ENCODE measurements around the gene LMOD1. TPM values are rescaled to one million over a fixed set of nuclear protein-coding genes. Genes with fewer than 3 reads are reported as not detected.

The LMOD1 gene
- total RNA-seq, 4 donors from 2014 or later = 12.8 to 39.5 (median 22.6) TPM

GRCh38 chr1:201939148-201939547 is 7.2 kb downstream of the LMOD1 start:
- ATAC-seq (no peak), DNase-seq (no peak)
- no peaks in the 10 kb centered on the region for H3K27me3 ChIP-seq
- no peak for TF ChIP-seq POLR2A (IDR thresholded peaks at IDR 0.05)
- TF ChIP-seq, protein P1, sequence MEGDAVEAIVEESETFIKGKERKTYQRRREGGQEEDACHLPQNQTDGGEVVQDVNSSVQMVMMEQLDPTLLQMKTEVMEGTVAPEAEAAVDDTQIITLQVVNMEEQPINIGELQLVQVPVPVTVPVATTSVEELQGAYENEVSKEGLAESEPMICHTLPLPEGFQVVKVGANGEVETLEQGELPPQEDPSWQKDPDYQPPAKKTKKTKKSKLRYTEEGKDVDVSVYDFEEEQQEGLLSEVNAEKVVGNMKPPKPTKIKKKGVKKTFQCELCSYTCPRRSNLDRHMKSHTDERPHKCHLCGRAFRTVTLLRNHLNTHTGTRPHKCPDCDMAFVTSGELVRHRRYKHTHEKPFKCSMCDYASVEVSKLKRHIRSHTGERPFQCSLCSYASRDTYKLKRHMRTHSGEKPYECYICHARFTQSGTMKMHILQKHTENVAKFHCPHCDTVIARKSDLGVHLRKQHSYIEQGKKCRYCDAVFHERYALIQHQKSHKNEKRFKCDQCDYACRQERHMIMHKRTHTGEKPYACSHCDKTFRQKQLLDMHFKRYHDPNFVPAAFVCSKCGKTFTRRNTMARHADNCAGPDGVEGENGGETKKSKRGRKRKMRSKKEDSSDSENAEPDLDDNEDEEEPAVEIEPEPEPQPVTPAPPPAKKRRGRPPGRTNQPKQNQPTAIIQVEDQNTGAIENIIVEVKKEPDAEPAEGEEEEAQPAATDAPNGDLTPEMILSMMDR (IDR thresholded peaks at IDR 0.05 in 4 of 5, conservative IDR thresholded peaks at IDR 0.05 in 1 of 5) = no peak
- in situ Hi-C loops (cut with MboI; ENCODE audit: low sequenced_read_pairs in 4 of 4) (no loop called here), intact Hi-C loops (cut with DNase I; ENCODE audit: low total_unique reads) (no loop called here)
- H3K27ac ChIP-seq = peak overlapping the region; percentile 82 to 84 (median 84)
- H3K4me3 ChIP-seq = peak overlapping the region in 1 of 4 donors; percentile 12
- no peaks in the 10 kb centered on the region for H3K36me3 ChIP-seq
- H3K9me3 ChIP-seq = no peaks in the 10 kb centered on the region
- peaks cover 25 to 45% of the 10 kb centered on the region in 2 donors for H3K4me1 ChIP-seq

- TF ChIP-seq, protein P1 (IDR thresholded peaks at IDR 0.05 in 4 of 5, conservative IDR thresholded peaks at IDR 0.05 in 1 of 5) = no peak
- TF ChIP-seq POLR2A (IDR thresholded peaks at IDR 0.05) = no peak
- in situ Hi-C loops (cut with MboI; ENCODE audit: low sequenced_read_pairs in 4 of 4) (no loop called here), intact Hi-C loops (cut with DNase I; ENCODE audit: low total_unique reads) (no loop called here)
- peaks cover 25 to 45% of the 10 kb centered on the region in 2 donors for H3K4me1 ChIP-seq
- no peaks in the 10 kb centered on the region for H3K27me3 ChIP-seq
- peak overlapping the region in 1 of 4 donors; percentile 12 for H3K4me3 ChIP-seq
- H3K36me3 ChIP-seq = no peaks in the 10 kb centered on the region
- peak overlapping the region; percentile 82 to 84 (median 84) for H3K27ac ChIP-seq
- no peaks in the 10 kb centered on the region for H3K9me3 ChIP-seq
- DNase-seq (peak in 1 of 2 donors; percentile 39), ATAC-seq (peak in 1 of 2 donors; percentile 64)
Measured at GRCh38 chr1:201938440-201939035, 7.8 kb downstream of the LMOD1 start.

DNA sequence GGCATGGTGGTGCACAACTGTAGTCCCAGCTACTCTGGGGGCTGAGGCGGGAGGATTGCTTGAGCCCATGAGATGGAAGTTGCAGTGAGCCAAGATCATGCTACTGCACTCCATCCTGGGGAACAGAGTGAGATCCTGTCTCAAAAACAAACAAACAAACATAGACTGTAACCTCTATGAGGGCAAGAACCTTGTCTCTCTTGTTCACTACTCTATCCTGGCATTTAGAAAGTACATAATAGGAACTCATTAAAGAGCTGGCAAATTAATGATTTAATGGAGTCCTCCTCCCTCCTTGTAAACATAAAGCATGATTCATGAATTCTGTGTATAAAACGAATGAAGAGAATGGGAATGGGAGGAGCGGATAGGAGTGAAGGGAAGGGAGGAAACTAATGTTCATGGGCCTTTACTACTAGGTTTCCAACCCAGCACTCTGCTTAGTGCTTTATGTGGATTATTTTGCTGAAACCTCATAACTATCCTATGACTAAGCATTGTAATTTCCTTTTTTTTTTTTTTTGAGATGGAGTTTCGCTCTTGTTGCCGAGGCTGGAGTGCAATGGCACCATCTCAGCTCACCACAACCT is 8.6 kb downstream of the LMOD1 start:
- Histone ChIP-seq H3K4me3 (no peak overlapping the region), H3K9me3 (no peaks in the 10 kb centered on the region), H3K36me3 (no peaks in the 10 kb centered on the region), H3K27me3 (no peaks in the 10 kb centered on the region), H3K27ac (peak overlapping the region; percentile 82 to 84 (median 84)), H3K4me1 (peaks cover 25 to 40% of the 10 kb centered on the region in 2 donors)
- DNase-seq = no peak
- ATAC-seq = no peak
- no peak for TF ChIP-seq POLR2A (IDR thresholded peaks at IDR 0.05)
- TF ChIP-seq, protein P1 (IDR thresholded peaks at IDR 0.05 in 4 of 5, conservative IDR thresholded peaks at IDR 0.05 in 1 of 5) = no peak
- intact Hi-C loops (cut with DNase I; ENCODE audit: low total_unique reads) = no loop called here
- in situ Hi-C loops (cut with MboI; ENCODE audit: low sequenced_read_pairs in 4 of 4) = no loop called here

DNA sequence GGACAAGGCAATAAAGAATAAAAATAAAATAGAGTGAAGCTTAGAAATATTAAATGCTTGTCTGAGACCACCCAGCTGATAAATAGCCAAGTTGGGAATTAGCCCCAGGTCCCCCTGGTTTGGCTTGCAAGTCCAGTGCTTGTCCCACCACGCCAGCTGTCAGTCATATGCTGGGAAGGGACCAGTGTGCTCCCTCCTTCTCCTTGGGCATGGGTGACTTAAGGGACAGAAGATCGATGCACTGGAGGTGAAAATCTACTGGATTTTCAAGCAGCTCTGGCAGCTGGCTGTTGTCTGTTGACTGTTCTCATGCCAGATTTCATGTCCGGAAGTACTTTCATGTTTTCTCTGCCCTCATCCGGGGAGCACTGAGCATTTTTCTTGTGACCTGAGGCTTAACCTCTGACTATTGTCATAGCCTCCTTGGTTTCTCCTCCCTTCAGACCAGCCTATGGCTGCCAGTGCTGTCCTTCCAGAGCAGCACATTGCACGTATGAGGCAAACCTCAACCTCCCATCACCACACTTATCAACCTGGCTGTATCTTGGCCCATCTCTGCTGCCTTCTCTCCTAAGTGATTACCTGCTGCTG is 12.4 kb downstream of the LMOD1 start:
- intact Hi-C loops (cut with DNase I; ENCODE audit: low total_unique reads) (loop anchor here (2.0 kb wide), 1 partner anchor 17 kb away; no protein-coding TSS in a partner anchor), in situ Hi-C loops (cut with MboI; ENCODE audit: low sequenced_read_pairs in 4 of 4) (no loop called here)
- Histone ChIP-seq H3K4me1 (peaks cover 2 to 13% of the 10 kb centered on the region in 2 donors), H3K4me3 (no peak overlapping the region), H3K27ac (peak overlapping the region in 3 of 4 donors; percentile 16 to 49 (median 41)), H3K9me3 (no peaks in the 10 kb centered on the region), H3K27me3 (no peaks in the 10 kb centered on the region), H3K36me3 (no peaks in the 10 kb centered on the region)
- TF ChIP-seq, protein P1 (IDR thresholded peaks at IDR 0.05 in 4 of 5, conservative IDR thresholded peaks at IDR 0.05 in 1 of 5) = no peak
- TF ChIP-seq POLR2A (IDR thresholded peaks at IDR 0.05) = no peak
- no peak for ATAC-seq
- no peak for DNase-seq

Measured in gastrocnemius medialis (tissue), 4 donors.